ENCODE data around the gene LBHD2. TPM values are rescaled to one million over a fixed set of nuclear protein-coding genes. Genes with fewer than 3 reads are reported as not detected.

LBHD2 gene
- total RNA-seq, 2 donors from 2014 or later = not detected

DNA sequence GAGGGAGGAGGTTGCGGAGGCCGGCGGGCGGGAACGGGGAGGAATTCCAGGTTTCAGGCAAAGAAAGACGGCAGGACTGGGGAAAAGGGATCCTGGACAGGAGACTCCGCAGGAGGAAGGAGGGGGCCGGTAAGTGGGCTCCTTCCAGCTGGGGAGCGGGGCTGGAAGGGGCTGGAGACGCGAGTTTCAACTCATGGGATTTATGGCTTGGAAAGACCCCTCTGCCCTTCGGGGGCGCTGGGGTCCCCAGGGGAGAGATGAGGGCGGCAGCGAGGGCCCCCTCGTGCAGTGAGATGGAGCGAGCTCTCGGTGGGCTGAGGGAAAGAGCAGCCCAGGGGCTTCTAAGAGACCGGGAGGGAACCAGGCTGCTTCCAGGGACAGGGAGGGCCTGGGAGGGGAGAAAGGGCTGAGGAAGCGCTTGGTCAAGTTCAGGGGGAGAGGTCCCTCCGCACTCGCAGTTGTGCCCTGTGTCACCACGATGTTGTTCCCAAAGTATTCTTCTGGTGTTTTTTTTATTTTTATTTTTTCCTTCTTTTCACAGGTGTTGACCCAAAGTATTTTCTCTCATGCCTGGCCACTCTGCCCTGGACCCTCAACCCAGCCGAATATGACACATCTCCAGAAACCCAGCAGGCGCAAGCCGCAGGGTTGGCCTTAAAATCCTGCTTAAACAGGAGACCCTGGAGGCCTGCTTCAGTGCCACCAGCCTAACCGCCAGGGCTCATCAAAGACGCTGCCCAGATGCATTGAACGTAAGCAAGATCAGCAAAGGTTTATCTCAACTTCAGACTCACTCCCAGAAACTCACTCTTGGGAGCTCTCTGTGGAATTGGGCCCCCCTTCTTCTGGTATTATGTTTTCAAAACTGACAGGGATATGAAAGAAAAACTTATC, 55.4 kb downstream of the LBHD2 start:
- no peak overlapping the region for H3K4me3 ChIP-seq
- TF ChIP-seq, protein P1, sequence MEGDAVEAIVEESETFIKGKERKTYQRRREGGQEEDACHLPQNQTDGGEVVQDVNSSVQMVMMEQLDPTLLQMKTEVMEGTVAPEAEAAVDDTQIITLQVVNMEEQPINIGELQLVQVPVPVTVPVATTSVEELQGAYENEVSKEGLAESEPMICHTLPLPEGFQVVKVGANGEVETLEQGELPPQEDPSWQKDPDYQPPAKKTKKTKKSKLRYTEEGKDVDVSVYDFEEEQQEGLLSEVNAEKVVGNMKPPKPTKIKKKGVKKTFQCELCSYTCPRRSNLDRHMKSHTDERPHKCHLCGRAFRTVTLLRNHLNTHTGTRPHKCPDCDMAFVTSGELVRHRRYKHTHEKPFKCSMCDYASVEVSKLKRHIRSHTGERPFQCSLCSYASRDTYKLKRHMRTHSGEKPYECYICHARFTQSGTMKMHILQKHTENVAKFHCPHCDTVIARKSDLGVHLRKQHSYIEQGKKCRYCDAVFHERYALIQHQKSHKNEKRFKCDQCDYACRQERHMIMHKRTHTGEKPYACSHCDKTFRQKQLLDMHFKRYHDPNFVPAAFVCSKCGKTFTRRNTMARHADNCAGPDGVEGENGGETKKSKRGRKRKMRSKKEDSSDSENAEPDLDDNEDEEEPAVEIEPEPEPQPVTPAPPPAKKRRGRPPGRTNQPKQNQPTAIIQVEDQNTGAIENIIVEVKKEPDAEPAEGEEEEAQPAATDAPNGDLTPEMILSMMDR (IDR thresholded peaks at IDR 0.05) = no peak
- no peak for TF ChIP-seq POLR2A (IDR thresholded peaks at IDR 0.05)
- WGBS, 2 donors = 65 to 69% methylated on average over 26 to 29 of the region's 29 CpGs

More for the DNA sequence above, 55.4 kb downstream of the LBHD2 start:
- intact Hi-C loops (cut with DNase I) = no loop called here
- H3K4me1 ChIP-seq = no peaks in the 10 kb centered on the region
- no peak for ATAC-seq
- H3K9me3 ChIP-seq = no peaks in the 10 kb centered on the region
- H3K36me3 ChIP-seq (replicated peaks in 1 of 2; ENCODE audit: insufficient read depth in 1 of 2, low read depth in 2 of 2) = no peaks in the 10 kb centered on the region
- DNase-seq = no peak
- H3K27me3 ChIP-seq = peaks cover 0 to 3% of the 10 kb centered on the region in 2 donors
- peak overlapping the region in 1 of 4 donors; percentile 41 for H3K27ac ChIP-seq

Other genes starting within 250 kb of the LBHD2 start
- 1 to 10 TPM in 1 of 2 donors, not detected in 1; 6.0 TPM for gene AMN, start 161.5 kb upstream of the LBHD2 start, total RNA-seq
- 100 to 1,000 TPM in 1 of 2 donors, 10 to 100 TPM in 1; 66.2 to 102 TPM for gene CDC42BPB, start 26.7 kb upstream of the LBHD2 start, total RNA-seq
- 1 to 10 TPM in 1 of 2 donors, under 1 TPM in 1; 0.66 to 1.8 TPM for gene EXOC3L4, start 10.5 kb downstream of the LBHD2 start, total RNA-seq
- 10 to 100 TPM; 22.1 to 75.5 TPM for gene TNFAIP2, start 39.3 kb downstream of the LBHD2 start, total RNA-seq